Measurements from ENCODE around the gene INF2.
A peak's percentile ranks its signal among the peaks of the same experiment; 100 is the strongest.

Gene INF2

GRCh38 chr14:104676694-104677511, 12.5 kb upstream of the INF2 start:
- peak overlapping the region; percentile 91 for H3K27ac ChIP-seq
- TF ChIP-seq CTCF (conservative IDR thresholded peaks at IDR 0.05), result no peak

- H3K27ac ChIP-seq, result peak overlapping the region; percentile 91
- TF ChIP-seq CTCF (conservative IDR thresholded peaks at IDR 0.05), result no peak
Observed at GRCh38 chr14:104677512-104678332, 11.7 kb upstream of the INF2 start.

- H3K27ac ChIP-seq, result peak overlapping the region; percentile 91
- no peak for TF ChIP-seq CTCF (conservative IDR thresholded peaks at IDR 0.05)
Observed at GRCh38 chr14:104678346-104678745, 11.1 kb upstream of the INF2 start.

- no peak for TF ChIP-seq CTCF (conservative IDR thresholded peaks at IDR 0.05)
- peak overlapping the region; percentile 91; the same call in 1 of the 2 replicates for H3K27ac ChIP-seq
Observed at GRCh38 chr14:104678901-104679705, 10.3 kb upstream of the INF2 start.

GRCh38 chr14:104680056-104680805, 9.2 kb upstream of the INF2 start:
- H3K27ac ChIP-seq, result no peak overlapping the region

More at GRCh38 chr14:104680056-104680805, 9.2 kb upstream of the INF2 start:
- no peak for TF ChIP-seq CTCF (conservative IDR thresholded peaks at IDR 0.05)

All from VCaP (cell line).